ENCODE measurements around the gene PRKCA.

The PRKCA gene

DNA sequence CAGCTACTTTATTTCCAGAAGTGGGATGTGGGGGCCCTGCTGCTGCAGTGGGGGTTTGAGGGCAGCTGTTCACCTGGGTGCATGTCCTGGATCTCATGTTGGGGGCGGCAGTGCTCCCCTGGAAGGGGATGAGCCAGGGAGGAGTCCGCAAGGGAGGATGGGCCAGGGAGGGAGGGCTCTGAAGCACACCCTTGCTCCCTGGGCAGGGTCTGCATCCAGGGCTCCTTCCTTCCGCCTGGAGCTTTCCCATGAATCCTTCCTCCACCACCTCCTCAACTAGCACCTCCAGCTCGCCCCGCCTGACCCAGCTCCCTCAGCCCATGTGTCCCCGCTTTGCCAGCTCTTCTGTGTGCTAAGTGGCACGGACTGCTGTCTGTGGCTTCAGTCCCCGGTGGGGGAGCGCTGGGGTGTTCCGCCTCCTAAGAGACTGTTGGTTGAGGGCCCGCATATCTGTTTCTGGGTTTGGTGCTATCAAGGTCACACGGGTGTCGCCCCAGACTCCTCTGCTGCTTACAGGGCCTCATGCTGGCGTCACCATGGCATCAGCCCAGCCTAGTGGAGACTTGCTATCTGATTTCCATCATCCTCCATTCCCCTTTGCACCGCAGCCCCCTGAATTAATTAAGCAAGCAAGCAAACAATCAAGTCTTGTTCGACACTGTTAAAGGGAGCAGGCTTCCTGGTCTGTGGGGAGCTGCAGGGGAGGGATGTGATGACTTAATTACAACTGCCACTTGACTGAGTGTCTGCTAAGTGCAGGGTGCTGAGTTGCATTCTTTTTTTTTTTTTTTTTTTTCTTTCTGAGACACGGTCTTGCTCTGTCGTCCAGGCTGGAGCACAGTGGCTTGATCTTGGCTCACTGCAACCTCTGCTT, 71.8 kb downstream of the PRKCA start:
- TF ChIP-seq, protein P1, sequence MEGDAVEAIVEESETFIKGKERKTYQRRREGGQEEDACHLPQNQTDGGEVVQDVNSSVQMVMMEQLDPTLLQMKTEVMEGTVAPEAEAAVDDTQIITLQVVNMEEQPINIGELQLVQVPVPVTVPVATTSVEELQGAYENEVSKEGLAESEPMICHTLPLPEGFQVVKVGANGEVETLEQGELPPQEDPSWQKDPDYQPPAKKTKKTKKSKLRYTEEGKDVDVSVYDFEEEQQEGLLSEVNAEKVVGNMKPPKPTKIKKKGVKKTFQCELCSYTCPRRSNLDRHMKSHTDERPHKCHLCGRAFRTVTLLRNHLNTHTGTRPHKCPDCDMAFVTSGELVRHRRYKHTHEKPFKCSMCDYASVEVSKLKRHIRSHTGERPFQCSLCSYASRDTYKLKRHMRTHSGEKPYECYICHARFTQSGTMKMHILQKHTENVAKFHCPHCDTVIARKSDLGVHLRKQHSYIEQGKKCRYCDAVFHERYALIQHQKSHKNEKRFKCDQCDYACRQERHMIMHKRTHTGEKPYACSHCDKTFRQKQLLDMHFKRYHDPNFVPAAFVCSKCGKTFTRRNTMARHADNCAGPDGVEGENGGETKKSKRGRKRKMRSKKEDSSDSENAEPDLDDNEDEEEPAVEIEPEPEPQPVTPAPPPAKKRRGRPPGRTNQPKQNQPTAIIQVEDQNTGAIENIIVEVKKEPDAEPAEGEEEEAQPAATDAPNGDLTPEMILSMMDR (conservative IDR thresholded peaks at IDR 0.05; ENCODE audit: low read depth, low read length) = no peak
- no peaks in the 10 kb centered on the region for H3K79me2 ChIP-seq (ENCODE audit: insufficient read depth, low read depth)
- no peak overlapping the region for H3K27ac ChIP-seq
- H2AFZ ChIP-seq (ENCODE audit: low read depth) = no peak overlapping the region
- H3K27me3 ChIP-seq (ENCODE audit: insufficient read depth, low read depth) = no peaks in the 10 kb centered on the region
- H3K4me1 ChIP-seq (ENCODE audit: low read depth, poor library complexity, severe bottlenecking) = no peaks in the 10 kb centered on the region
- no peaks in the 10 kb centered on the region for H4K20me1 ChIP-seq (ENCODE audit: insufficient read depth)
- no peak overlapping the region for H3K4me2 ChIP-seq
- no peak overlapping the region for H3K9ac ChIP-seq
- H3K4me3 ChIP-seq (IDR thresholded peaks at IDR 0.05; ENCODE audit: insufficient read depth, low read depth, low read length) = no peak overlapping the region
- H3K36me3 ChIP-seq (ENCODE audit: insufficient read depth) = no peaks in the 10 kb centered on the region

DNA sequence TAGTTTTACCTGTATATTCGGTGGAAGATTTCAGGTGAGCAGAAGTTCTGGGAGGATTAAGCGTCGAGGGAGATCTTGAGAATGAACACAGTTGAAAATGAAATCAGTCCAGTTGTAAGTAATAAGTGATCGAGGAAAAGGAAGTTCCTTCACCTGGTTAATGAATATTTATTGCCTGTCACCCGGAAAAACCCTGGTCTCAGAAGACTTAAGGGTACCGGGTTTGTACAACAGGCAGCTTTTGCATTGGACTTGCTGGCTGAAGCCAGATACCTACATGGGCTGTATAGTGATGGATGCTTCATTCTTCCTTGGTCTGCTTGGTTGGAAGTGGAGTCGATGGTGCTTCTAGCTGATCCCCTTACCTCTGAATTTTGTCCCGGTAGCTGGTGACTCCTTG, 72.7 kb downstream of the PRKCA start:
- TF ChIP-seq, protein P1 (conservative IDR thresholded peaks at IDR 0.05; ENCODE audit: low read depth, low read length) = no peak
- Histone ChIP-seq H3K36me3 (ENCODE audit: insufficient read depth) (no peaks in the 10 kb centered on the region), H3K4me3 (IDR thresholded peaks at IDR 0.05; ENCODE audit: insufficient read depth, low read depth, low read length) (no peak overlapping the region), H3K79me2 (ENCODE audit: insufficient read depth, low read depth) (no peaks in the 10 kb centered on the region), H3K4me2 (no peak overlapping the region), H3K4me1 (ENCODE audit: low read depth, poor library complexity, severe bottlenecking) (no peaks in the 10 kb centered on the region), H3K27me3 (ENCODE audit: insufficient read depth, low read depth) (no peaks in the 10 kb centered on the region), H2AFZ (ENCODE audit: low read depth) (no peak overlapping the region), H4K20me1 (ENCODE audit: insufficient read depth) (no peaks in the 10 kb centered on the region), H3K27ac (no peak overlapping the region), H3K9ac (no peak overlapping the region)

DNA sequence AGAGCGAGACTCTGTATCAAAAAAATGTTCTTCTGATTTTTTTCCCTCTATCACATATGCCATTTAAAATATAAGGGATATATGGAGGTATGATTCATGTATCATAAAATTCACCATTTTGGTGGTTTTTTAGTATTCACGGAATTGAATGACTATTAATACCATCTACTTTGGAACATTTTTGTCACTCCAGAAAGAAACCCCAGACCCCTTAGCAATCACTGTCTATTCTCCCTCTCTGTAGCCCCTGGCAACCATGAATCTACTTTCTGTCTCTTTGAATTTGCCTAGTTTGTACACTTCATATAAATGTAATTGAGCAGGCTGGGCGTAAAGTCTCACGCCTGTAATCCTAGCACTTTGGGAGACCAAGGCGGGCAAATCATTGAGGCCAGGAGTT, 75.9 kb downstream of the PRKCA start:
- Histone ChIP-seq H3K36me3 (ENCODE audit: insufficient read depth) (no peaks in the 10 kb centered on the region), H3K27me3 (ENCODE audit: insufficient read depth, low read depth) (no peaks in the 10 kb centered on the region), H4K20me1 (ENCODE audit: insufficient read depth) (no peaks in the 10 kb centered on the region), H3K9ac (no peak overlapping the region), H3K79me2 (ENCODE audit: insufficient read depth, low read depth) (no peaks in the 10 kb centered on the region), H3K4me3 (IDR thresholded peaks at IDR 0.05; ENCODE audit: insufficient read depth, low read depth, low read length) (no peak overlapping the region), H3K27ac (no peak overlapping the region), H2AFZ (ENCODE audit: low read depth) (no peak overlapping the region), H3K4me1 (ENCODE audit: low read depth, poor library complexity, severe bottlenecking) (no peaks in the 10 kb centered on the region), H3K4me2 (no peak overlapping the region)
- TF ChIP-seq, protein P1 (conservative IDR thresholded peaks at IDR 0.05; ENCODE audit: low read depth, low read length) = no peak

DNA sequence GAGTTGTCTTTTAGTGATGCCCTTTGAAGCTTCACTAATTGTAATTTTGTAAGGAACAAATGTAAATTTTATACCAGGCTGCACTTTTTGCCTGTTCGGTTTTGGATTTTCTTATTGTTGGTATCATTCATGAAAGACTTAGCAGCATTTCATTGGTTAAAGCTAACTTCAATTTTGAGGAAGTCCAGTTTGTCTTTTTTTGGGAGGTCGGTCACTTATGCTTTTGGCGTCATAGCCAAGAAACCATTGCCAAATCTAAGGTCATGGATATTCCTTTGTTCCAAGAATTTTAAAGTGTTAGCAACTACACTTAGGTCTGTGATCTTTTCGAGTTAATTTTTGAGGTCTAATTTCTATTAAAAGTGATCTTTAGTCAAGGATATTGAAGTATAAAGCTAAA, 77.1 kb downstream of the PRKCA start:
- Histone ChIP-seq H3K4me1 (ENCODE audit: low read depth, poor library complexity, severe bottlenecking) (no peaks in the 10 kb centered on the region), H3K4me3 (IDR thresholded peaks at IDR 0.05; ENCODE audit: insufficient read depth, low read depth, low read length) (no peak overlapping the region), H3K36me3 (ENCODE audit: insufficient read depth) (no peaks in the 10 kb centered on the region), H3K27ac (no peak overlapping the region), H4K20me1 (ENCODE audit: insufficient read depth) (no peaks in the 10 kb centered on the region), H2AFZ (ENCODE audit: low read depth) (no peak overlapping the region), H3K4me2 (no peak overlapping the region), H3K27me3 (ENCODE audit: insufficient read depth, low read depth) (no peaks in the 10 kb centered on the region), H3K9ac (no peak overlapping the region), H3K79me2 (ENCODE audit: insufficient read depth, low read depth) (no peaks in the 10 kb centered on the region)
- TF ChIP-seq, protein P1 (conservative IDR thresholded peaks at IDR 0.05; ENCODE audit: low read depth, low read length) = no peak
